BE2C (cell line): ENCODE results near the gene SVOPL.

Experiments used
- DNase-seq: peaks from one replicate; pipeline ENCODE4 v3.0.0-alpha.2; 2020
- H3K27me3 ChIP-seq: fragments of 250-450 bp; sonication (Bioruptor Pico); 2 replicates; pipeline ENCODE4 v1.5.1; 2020; ENCODE audit warnings: mild to moderate bottlenecking
- H3K36me3 ChIP-seq: fragments of 250-450 bp; sonication (Bioruptor Pico); 2 replicates; pipeline ENCODE4 v1.5.1; 2020; ENCODE audit warnings: mild to moderate bottlenecking
- H3K4me1 ChIP-seq: fragments of 250-450 bp; sonication (Bioruptor Pico); 2 replicates; pipeline ENCODE4 v1.5.1; 2020
- H3K4me3 ChIP-seq: 2 replicates; pipeline ENCODE4 v1.5.1; 2011; ENCODE audit warnings: low read depth, low read length
- H3K9me3 ChIP-seq: fragments of 250-450 bp; sonication (Bioruptor Pico); 2 replicates; pipeline ENCODE4 v1.5.1; 2020
- CTCF ChIP-seq: IDR thresholded peaks from 2 replicates; pipeline ENCODE4 v1.5.1; 2012; ENCODE audit warnings: mild to moderate bottlenecking, low read depth, low read length

SVOPL gene

GRCh38 chr7:138555684-138556083 lies 145.5 kb downstream of the SVOPL start:
- Histone ChIP-seq H3K27me3 (no peaks in the 10 kb centered on the region), H3K4me3 (no peak overlapping the region), H3K9me3 (no peaks in the 10 kb centered on the region), H3K36me3 (peaks cover 96% of the 10 kb centered on the region), H3K4me1 (no peaks in the 10 kb centered on the region)
- no peak for TF ChIP-seq CTCF
- no peak for DNase-seq

DNA sequence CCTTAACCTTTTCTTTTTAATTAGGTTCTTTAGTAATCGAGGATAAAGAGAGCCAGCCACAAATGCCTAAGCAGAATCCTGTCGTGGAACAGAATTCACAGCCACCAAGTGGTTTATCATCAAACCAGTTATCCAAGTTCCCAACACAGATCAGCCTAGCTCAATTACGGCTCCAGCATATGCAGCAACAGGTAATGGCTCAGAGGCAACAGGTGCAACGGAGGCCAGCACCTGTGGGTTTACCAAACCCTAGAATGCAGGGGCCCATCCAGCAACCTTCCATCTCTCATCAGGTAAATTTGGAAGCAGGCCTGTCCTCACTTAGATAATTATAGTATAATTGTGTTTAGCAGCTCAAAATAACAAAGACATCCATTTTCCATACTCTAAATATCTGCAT lies 146.5 kb downstream of the SVOPL start:
- Histone ChIP-seq H3K4me3 (no peak overlapping the region), H3K27me3 (no peaks in the 10 kb centered on the region), H3K36me3 (peaks cover 95% of the 10 kb centered on the region), H3K9me3 (no peaks in the 10 kb centered on the region), H3K4me1 (no peaks in the 10 kb centered on the region)
- no peak for TF ChIP-seq CTCF
- no peak for DNase-seq

GRCh38 chr7:138553805-138554204 lies 147.4 kb downstream of the SVOPL start:
- TF ChIP-seq CTCF = no peak
- no peak for DNase-seq
- Histone ChIP-seq H3K27me3 (no peaks in the 10 kb centered on the region), H3K36me3 (peaks cover 86% of the 10 kb centered on the region), H3K4me1 (no peaks in the 10 kb centered on the region), H3K4me3 (no peak overlapping the region), H3K9me3 (no peaks in the 10 kb centered on the region)

GRCh38 chr7:138551102-138551501 lies 150.1 kb downstream of the SVOPL start:
- no peaks in the 10 kb centered on the region for H3K27me3 ChIP-seq
- no peak overlapping the region for H3K4me3 ChIP-seq
- no peak for DNase-seq
- peaks cover 74% of the 10 kb centered on the region for H3K36me3 ChIP-seq
- H3K9me3 ChIP-seq = no peaks in the 10 kb centered on the region
- TF ChIP-seq CTCF = no peak
- H3K4me1 ChIP-seq = no peaks in the 10 kb centered on the region

DNA sequence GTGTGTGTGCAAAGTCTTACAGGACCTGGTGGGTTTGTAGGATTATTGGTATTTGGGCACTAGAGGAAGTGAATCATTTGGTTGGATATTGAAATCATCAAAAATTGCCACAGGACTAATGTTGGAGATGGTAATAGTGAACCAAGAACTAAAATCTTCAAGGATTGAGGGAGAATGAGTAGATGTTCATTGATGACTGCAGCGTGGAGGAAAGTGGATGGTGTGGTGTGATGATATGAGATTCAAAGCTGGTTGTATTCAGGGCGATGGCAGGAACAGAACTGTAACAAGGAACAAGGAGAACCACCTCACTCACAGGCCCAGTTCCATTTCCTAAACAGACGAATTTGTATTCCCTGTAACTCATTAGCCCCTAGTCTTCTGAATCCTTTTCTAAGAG lies 150.8 kb downstream of the SVOPL start:
- H3K9me3 ChIP-seq = no peaks in the 10 kb centered on the region
- no peak for DNase-seq
- TF ChIP-seq CTCF = no peak
- H3K4me3 ChIP-seq = no peak overlapping the region
- peaks cover 73% of the 10 kb centered on the region for H3K36me3 ChIP-seq
- H3K27me3 ChIP-seq = no peaks in the 10 kb centered on the region
- H3K4me1 ChIP-seq = no peaks in the 10 kb centered on the region

DNA sequence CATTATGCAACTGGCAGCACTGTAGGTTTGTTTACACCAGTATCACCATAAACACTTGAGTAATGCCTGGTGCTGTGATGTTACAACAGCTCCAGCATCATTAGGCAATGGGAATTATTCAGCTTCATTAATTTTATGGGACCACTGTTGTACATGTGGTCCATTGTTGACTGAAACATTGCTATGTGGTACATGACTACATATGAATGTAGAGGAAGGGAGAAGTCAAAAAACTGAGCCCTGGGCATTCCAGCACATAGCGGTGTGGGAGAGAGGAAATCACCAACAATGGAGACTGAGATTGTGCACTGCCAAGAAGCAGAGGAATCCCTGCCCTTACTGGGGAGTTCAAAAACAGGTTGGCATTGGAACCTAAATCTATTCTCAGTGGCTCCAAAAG lies 152.1 kb downstream of the SVOPL start:
- Histone ChIP-seq H3K4me3 (no peak overlapping the region), H3K9me3 (no peaks in the 10 kb centered on the region), H3K4me1 (no peaks in the 10 kb centered on the region), H3K27me3 (no peaks in the 10 kb centered on the region), H3K36me3 (peaks cover 74% of the 10 kb centered on the region)
- no peak for DNase-seq
- TF ChIP-seq CTCF = no peak
